ENCODE measurements around the gene DAB1. TPM values are rescaled to one million over a fixed set of nuclear protein-coding genes. Genes with fewer than 3 reads are reported as not detected.

The DAB1 gene
- polyA plus RNA-seq, 1 donor from 2014 or later: 11.4 TPM

DNA sequence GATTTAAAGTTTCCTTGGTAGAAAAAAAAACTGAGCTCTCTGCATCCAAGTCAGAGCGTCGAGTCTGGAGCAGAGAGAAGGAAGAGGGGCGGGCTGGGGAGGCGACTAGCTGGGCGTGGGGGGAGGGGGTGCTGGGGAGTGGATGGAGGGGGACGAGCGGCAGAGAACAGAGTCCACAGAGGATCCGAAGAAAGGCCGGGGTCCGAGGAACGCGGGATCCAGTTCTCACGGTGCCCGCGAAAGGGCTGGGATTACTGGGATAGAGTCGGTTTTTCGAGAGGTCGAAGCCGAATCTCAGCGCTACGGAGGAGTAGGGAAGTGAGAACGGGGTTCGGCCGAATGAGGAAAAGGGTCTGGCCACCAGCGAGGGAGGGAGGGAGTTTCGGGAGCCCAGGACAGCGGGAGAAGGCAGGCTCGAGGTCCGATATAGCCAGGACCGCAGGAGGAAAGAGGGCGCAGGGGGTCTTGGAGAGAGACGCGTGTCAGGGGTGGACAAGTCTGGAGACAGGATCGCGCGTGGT, 665 bp downstream of the DAB1 start:
- peak overlapping the region; percentile 81 for H3K4me3 ChIP-seq (ENCODE audit: low read length)
- H2AFZ ChIP-seq (ENCODE audit: low read depth, low read length): no peak overlapping the region
- H4K20me1 ChIP-seq (ENCODE audit: insufficient read depth): no peaks in the 10 kb centered on the region
- no peaks in the 10 kb centered on the region for H3K9me3 ChIP-seq (ENCODE audit: low read length)
- no peaks in the 10 kb centered on the region for H3F3A ChIP-seq (ENCODE audit: insufficient read depth, low read length, poor library complexity, severe bottlenecking)
- no peaks in the 10 kb centered on the region for H3K36me3 ChIP-seq (ENCODE audit: insufficient read depth, low read length)
- H3K9me2 ChIP-seq (ENCODE audit: insufficient read depth, low read length): no peaks in the 10 kb centered on the region
- H3K79me2 ChIP-seq (replicated peaks; ENCODE audit: insufficient read depth, low read length): peaks cover 15% of the 10 kb centered on the region
- peak overlapping the region; percentile 73 for H3K4me2 ChIP-seq (ENCODE audit: low read length)
- peak; percentile 31 for TF ChIP-seq MXI1 (conservative IDR thresholded peaks at IDR 0.05; ENCODE audit: poor library complexity, severe bottlenecking)
- TF ChIP-seq CTCF (IDR thresholded peaks at IDR 0.05; ENCODE audit: poor library complexity, severe bottlenecking): no peak
- H3K27me3 ChIP-seq (ENCODE audit: insufficient read depth, low read depth, low read length): no peaks in the 10 kb centered on the region
- peak overlapping the region; percentile 76 for H3K9ac ChIP-seq (ENCODE audit: low read length)
- H3K27ac ChIP-seq (ENCODE audit: low read length): peak overlapping the region; percentile 80

DNA sequence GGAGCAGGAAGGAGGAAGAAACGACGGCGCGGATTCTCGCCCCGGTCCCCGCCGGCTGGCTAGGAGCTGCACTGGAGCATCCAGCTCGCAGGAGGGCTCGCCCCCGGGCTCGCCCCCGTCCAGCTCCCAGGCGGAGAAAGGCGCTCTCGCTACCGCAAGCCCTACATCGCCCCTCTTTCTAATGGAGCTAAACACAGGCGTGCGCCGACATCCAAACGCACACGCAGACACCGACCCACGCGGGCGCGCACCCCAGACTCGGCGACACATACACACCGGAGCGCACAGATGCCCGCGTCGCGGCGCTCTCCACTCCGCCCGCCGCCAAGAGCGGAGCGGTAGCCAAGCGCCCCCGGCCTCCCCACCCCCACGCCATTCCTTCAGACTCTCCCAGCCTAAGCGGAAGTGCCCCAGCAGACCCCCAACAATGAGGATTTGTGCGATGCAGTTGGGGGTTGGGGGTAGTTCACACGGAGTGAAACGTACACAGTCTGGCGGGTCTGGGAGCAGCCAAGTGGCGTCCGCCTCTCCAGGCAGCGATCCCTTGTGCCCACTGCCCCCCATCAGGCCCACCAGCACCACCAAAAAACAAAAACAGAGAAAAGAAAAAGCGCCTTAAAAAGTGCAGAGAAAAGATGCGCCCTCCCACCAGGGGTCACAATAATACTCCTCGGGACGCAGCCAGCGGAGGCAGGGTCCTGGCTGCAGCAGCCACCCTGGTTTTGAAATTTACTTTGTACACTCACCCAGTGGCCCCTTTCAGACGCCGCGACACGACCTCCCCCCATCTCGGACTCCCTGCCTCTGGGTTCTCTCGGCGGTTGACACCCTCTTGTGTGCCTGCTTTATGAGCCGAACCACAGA, 1.4 kb downstream of the DAB1 start:
- H3F3A ChIP-seq (ENCODE audit: insufficient read depth, low read length, poor library complexity, severe bottlenecking): no peaks in the 10 kb centered on the region
- peak overlapping the region; percentile 73 for H3K4me2 ChIP-seq (ENCODE audit: low read length)
- peaks cover 22% of the 10 kb centered on the region for H3K79me2 ChIP-seq (replicated peaks; ENCODE audit: insufficient read depth, low read length)
- TF ChIP-seq MXI1 (conservative IDR thresholded peaks at IDR 0.05; ENCODE audit: poor library complexity, severe bottlenecking) (peak; percentile 77), EZH2 (IDR thresholded peaks at IDR 0.05; ENCODE audit: borderline replicate concordance, insufficient read depth, low read length, poor library complexity, severe bottlenecking) (no peak), POLR2AphosphoS5 (IDR thresholded peaks at IDR 0.05) (peak; percentile 52), TAF1 (IDR thresholded peaks at IDR 0.05; ENCODE audit: low read depth) (no peak), RAD21 (conservative IDR thresholded peaks at IDR 0.05) (peak; percentile 65), CTCF (IDR thresholded peaks at IDR 0.05; ENCODE audit: poor library complexity, severe bottlenecking) (peak; percentile 58), EP300 (conservative IDR thresholded peaks at IDR 0.05; ENCODE audit: poor library complexity, severe bottlenecking) (peak; percentile 11), SMC3 (conservative IDR thresholded peaks at IDR 0.05; ENCODE audit: poor library complexity) (peak; percentile 71)
- TF ChIP-seq, protein P1, sequence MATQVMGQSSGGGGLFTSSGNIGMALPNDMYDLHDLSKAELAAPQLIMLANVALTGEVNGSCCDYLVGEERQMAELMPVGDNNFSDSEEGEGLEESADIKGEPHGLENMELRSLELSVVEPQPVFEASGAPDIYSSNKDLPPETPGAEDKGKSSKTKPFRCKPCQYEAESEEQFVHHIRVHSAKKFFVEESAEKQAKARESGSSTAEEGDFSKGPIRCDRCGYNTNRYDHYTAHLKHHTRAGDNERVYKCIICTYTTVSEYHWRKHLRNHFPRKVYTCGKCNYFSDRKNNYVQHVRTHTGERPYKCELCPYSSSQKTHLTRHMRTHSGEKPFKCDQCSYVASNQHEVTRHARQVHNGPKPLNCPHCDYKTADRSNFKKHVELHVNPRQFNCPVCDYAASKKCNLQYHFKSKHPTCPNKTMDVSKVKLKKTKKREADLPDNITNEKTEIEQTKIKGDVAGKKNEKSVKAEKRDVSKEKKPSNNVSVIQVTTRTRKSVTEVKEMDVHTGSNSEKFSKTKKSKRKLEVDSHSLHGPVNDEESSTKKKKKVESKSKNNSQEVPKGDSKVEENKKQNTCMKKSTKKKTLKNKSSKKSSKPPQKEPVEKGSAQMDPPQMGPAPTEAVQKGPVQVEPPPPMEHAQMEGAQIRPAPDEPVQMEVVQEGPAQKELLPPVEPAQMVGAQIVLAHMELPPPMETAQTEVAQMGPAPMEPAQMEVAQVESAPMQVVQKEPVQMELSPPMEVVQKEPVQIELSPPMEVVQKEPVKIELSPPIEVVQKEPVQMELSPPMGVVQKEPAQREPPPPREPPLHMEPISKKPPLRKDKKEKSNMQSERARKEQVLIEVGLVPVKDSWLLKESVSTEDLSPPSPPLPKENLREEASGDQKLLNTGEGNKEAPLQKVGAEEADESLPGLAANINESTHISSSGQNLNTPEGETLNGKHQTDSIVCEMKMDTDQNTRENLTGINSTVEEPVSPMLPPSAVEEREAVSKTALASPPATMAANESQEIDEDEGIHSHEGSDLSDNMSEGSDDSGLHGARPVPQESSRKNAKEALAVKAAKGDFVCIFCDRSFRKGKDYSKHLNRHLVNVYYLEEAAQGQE (IDR thresholded peaks at IDR 0.05; ENCODE audit: borderline replicate concordance): peak; percentile 43
- H2AFZ ChIP-seq (ENCODE audit: low read depth, low read length): no peak overlapping the region
- peak overlapping the region; percentile 81 for H3K4me3 ChIP-seq (ENCODE audit: low read length)
- H4K20me1 ChIP-seq (ENCODE audit: insufficient read depth): no peaks in the 10 kb centered on the region
- peak overlapping the region; percentile 80 for H3K27ac ChIP-seq (ENCODE audit: low read length)
- H3K36me3 ChIP-seq (ENCODE audit: insufficient read depth, low read length): no peaks in the 10 kb centered on the region
- H3K27me3 ChIP-seq (ENCODE audit: insufficient read depth, low read depth, low read length): no peaks in the 10 kb centered on the region
- H3K9ac ChIP-seq (ENCODE audit: low read length): peak overlapping the region; percentile 76
- no peaks in the 10 kb centered on the region for H3K9me3 ChIP-seq (ENCODE audit: low read length)
- H3K9me2 ChIP-seq (ENCODE audit: insufficient read depth, low read length): no peaks in the 10 kb centered on the region

Measured in neural cell (in vitro differentiated cells).